Karpas-422 (cell line): ENCODE data around the gene SCT. TPM values are rescaled to one million over a fixed set of nuclear protein-coding genes. Genes with fewer than 3 reads are reported as not detected.
A peak's percentile ranks its signal among the peaks of the same experiment; 100 is the strongest.
"Not testable (repeated sequence)": the region's sequence is repeated elsewhere in the genome, so short reads cannot be mapped to it uniquely, and the experiment has no call there.

Source experiments
- DNase-seq: peaks from one replicate; pipeline ENCODE4 v3.0.0-alpha.2; 2015
- H2AFZ ChIP-seq: fragments of 200-600 bp; sonication (generic); 2 replicates; pipeline ENCODE4 v1.6.1; 2014; ENCODE audit warnings: antibody characterized with exemption, low read length, mixed read lengths
- H3K27ac ChIP-seq: fragments of 200-600 bp; sonication (generic); 2 replicates; pipeline ENCODE4 v1.5.1; 2014; ENCODE audit warnings: mild to moderate bottlenecking, low read length, moderate library complexity
- H3K27me3 ChIP-seq: fragments of 200-600 bp; sonication (generic); 2 replicates; pipeline ENCODE4 v1.6.1; 2014; ENCODE audit warnings: low read length, mixed read lengths
- H3K36me3 ChIP-seq: fragments of 200-600 bp; sonication (generic); 2 replicates; pipeline ENCODE4 v1.6.1; 2014; ENCODE audit warnings: low read length, mixed read lengths; ENCODE audit not compliant: insufficient read depth
- H3K4me1 ChIP-seq: fragments of 200-600 bp; sonication (generic); 2 replicates; pipeline ENCODE4 v1.6.1; 2014; ENCODE audit warnings: mild to moderate bottlenecking, low read length, mixed read lengths
- H3K4me2 ChIP-seq: fragments of 200-600 bp; sonication (generic); 2 replicates; pipeline ENCODE4 v1.6.1; 2014; ENCODE audit warnings: low read length, low read depth, mild to moderate bottlenecking; ENCODE audit not compliant: poor library complexity, severe bottlenecking
- H3K4me3 ChIP-seq: fragments of 200-600 bp; sonication (generic); 2 replicates; pipeline ENCODE4 v1.5.1; 2014; ENCODE audit warnings: mild to moderate bottlenecking, antibody characterized with exemption, low read length, mixed read lengths
- H3K79me2 ChIP-seq: fragments of 200-600 bp; sonication (generic); 2 replicates; pipeline ENCODE4 v1.6.1; 2014; ENCODE audit warnings: mild to moderate bottlenecking, low read length, mixed read lengths
- H3K9ac ChIP-seq: fragments of 200-600 bp; sonication (generic); 2 replicates; pipeline ENCODE4 v1.6.0; 2014; ENCODE audit warnings: low read length
- H3K9me2 ChIP-seq: fragments of 200-600 bp; sonication (generic), shearing (Covaris generic); replicated peaks from 2 replicates; pipeline ENCODE4 v1.6.0; 2014; ENCODE audit warnings: mild to moderate bottlenecking, low read length, moderate library complexity; ENCODE audit not compliant: insufficient read depth
- H3K9me3 ChIP-seq: fragments of 300-700, 200-600 bp; sonication (generic); 2 replicates; pipeline ENCODE4 v1.6.1; 2014; ENCODE audit warnings: low read length, mixed read lengths
- H4K20me1 ChIP-seq: fragments of 200-600 bp; sonication (generic); 2 replicates; pipeline ENCODE4 v1.6.1; 2014; ENCODE audit warnings: mild to moderate bottlenecking, antibody characterized with exemption, low read length, low read depth; ENCODE audit not compliant: insufficient read depth
- total RNA-seq: library from RNA; depleted of rRNA; stranded (reverse); fragments of >200 nt; shearing (Covaris generic); gene quantifications from 2 replicates; pipeline ENCODE4 v1.2.3, GENCODE V29; 2014; ENCODE audit warnings: low replicate concordance

The SCT gene
- total RNA-seq, 1 experiment from 2014 or later = not detected

DNA sequence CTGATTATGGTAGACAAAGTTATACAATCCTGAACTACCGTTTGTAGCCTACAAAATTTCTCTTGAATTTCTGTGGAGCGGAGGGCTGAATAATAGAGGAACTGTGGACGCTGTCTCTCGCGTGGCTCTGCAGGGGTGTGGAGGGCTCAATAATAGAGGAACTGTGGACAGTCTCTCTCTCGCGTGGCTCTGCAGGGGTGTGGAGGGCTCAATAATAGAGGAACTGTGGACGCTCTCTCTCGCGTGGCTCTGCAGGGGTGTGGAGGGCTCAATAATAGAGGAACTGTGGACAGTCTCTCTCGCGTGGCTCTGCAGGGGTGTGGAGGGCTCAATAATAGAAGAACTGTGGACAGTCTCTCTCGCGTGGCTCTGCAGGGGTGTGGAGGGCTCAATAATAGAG, 26.2 kb upstream of the SCT start:
- H3K79me2 ChIP-seq, H3K27me3 ChIP-seq, H3K4me2 ChIP-seq, H3K36me3 ChIP-seq, H3K4me1 ChIP-seq, H3K27ac ChIP-seq, H2AFZ ChIP-seq, H3K9me2 ChIP-seq, H3K4me3 ChIP-seq, H3K9me3 ChIP-seq, DNase-seq, H3K9ac ChIP-seq: not testable (repeated sequence)
- H4K20me1 ChIP-seq = peaks cover 29% of the 10 kb centered on the region

GRCh38 chr11:650482-650881, 23.5 kb upstream of the SCT start:
- H3K4me1 ChIP-seq = peaks cover 11% of the 10 kb centered on the region
- no peak for DNase-seq
- H3K36me3 ChIP-seq = peaks cover 3% of the 10 kb centered on the region; the same call in 1 of the 2 replicates
- no peaks in the 10 kb centered on the region for H3K79me2 ChIP-seq
- H3K9ac ChIP-seq = no peak overlapping the region
- no peak overlapping the region for H3K27ac ChIP-seq
- H3K9me3 ChIP-seq = no peaks in the 10 kb centered on the region
- H3K4me3 ChIP-seq = no peak overlapping the region
- H3K27me3 ChIP-seq = no peaks in the 10 kb centered on the region
- no peak overlapping the region for H3K4me2 ChIP-seq
- no peak overlapping the region for H2AFZ ChIP-seq
- 0 out of 2 replicates have a peak, but pooled peaks cover 12% of the 10 kb centered on the region for H4K20me1 ChIP-seq
- no peaks in the 10 kb centered on the region for H3K9me2 ChIP-seq

GRCh38 chr11:647672-648158, 20.7 kb upstream of the SCT start:
- not testable (repeated sequence) for H3K27ac ChIP-seq, H3K79me2 ChIP-seq, DNase-seq, H3K9me2 ChIP-seq, H3K4me2 ChIP-seq, H3K27me3 ChIP-seq, H2AFZ ChIP-seq, H3K36me3 ChIP-seq, H3K9me3 ChIP-seq, H3K4me3 ChIP-seq, H4K20me1 ChIP-seq, H3K9ac ChIP-seq
- peaks cover 13% of the 10 kb centered on the region for H3K4me1 ChIP-seq

GRCh38 chr11:646214-646613, 19.2 kb upstream of the SCT start:
- H3K4me3 ChIP-seq = no peak overlapping the region
- H3K9ac ChIP-seq = no peak overlapping the region
- H3K9me3 ChIP-seq = no peaks in the 10 kb centered on the region
- no peaks in the 10 kb centered on the region for H3K27me3 ChIP-seq
- no peaks in the 10 kb centered on the region for H4K20me1 ChIP-seq
- H3K79me2 ChIP-seq = no peaks in the 10 kb centered on the region
- DNase-seq = no peak
- no peaks in the 10 kb centered on the region for H3K9me2 ChIP-seq
- H3K4me1 ChIP-seq = peaks cover 13% of the 10 kb centered on the region
- H3K27ac ChIP-seq = peak overlapping the region; percentile 68
- no peak overlapping the region for H2AFZ ChIP-seq
- H3K36me3 ChIP-seq = peaks cover 6% of the 10 kb centered on the region; the same call in 1 of the 2 replicates
- H3K4me2 ChIP-seq = no peak overlapping the region

DNA sequence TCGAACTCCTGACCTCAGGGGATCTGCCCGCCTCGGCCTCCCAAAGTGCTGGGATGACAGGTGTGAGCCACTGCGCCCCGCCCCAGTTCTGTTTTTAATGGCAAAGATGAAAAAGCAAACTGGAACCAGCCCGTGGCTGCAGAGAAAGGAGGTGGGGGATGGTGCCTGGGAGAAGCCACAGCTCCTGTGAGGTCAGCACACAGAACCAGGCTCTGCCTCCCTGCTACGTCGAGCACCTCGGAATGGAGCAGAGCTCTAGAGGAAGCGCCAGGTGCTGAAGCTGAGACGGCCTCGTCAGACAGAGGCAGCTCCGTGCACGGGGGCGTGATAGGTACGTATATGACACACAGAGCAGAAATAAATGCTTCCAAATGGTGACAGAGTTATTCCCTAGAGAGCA, 18.6 kb upstream of the SCT start:
- H3K9me3 ChIP-seq = no peaks in the 10 kb centered on the region

GRCh38 chr11:643849-644738, 17.1 kb upstream of the SCT start:
- H3K4me1 ChIP-seq = peaks cover 13% of the 10 kb centered on the region
- no peaks in the 10 kb centered on the region for H4K20me1 ChIP-seq
- H3K27me3 ChIP-seq = no peaks in the 10 kb centered on the region
- H3K4me3 ChIP-seq = no peak overlapping the region
- H3K27ac ChIP-seq = no peak overlapping the region
- no peak overlapping the region for H3K4me2 ChIP-seq
- no peak for DNase-seq
- H3K9ac ChIP-seq = no peak overlapping the region
- H3K9me2 ChIP-seq = no peaks in the 10 kb centered on the region
- H3K9me3 ChIP-seq = no peaks in the 10 kb centered on the region
- peaks cover 6% of the 10 kb centered on the region; the same call in 1 of the 2 replicates for H3K36me3 ChIP-seq
- no peaks in the 10 kb centered on the region for H3K79me2 ChIP-seq
- no peak overlapping the region for H2AFZ ChIP-seq

More for the DNA sequence above, 18.6 kb upstream of the SCT start:
- H3K4me1 ChIP-seq = peaks cover 13% of the 10 kb centered on the region
- no peak overlapping the region for H3K4me3 ChIP-seq
- H4K20me1 ChIP-seq = no peaks in the 10 kb centered on the region
- 0 out of 2 replicates have a peak overlapping the region, but pooled peaks have one; percentile 68 for H3K27ac ChIP-seq
- no peak overlapping the region for H3K9ac ChIP-seq
- H3K79me2 ChIP-seq = no peaks in the 10 kb centered on the region
- no peak overlapping the region for H2AFZ ChIP-seq
- no peaks in the 10 kb centered on the region for H3K9me2 ChIP-seq
- peaks cover 6% of the 10 kb centered on the region; the same call in 1 of the 2 replicates for H3K36me3 ChIP-seq
- no peaks in the 10 kb centered on the region for H3K27me3 ChIP-seq
- DNase-seq = no peak
- H3K4me2 ChIP-seq = no peak overlapping the region

GRCh38 chr11:643366-643765, 16.4 kb upstream of the SCT start:
- Histone ChIP-seq H4K20me1 (no peaks in the 10 kb centered on the region), H3K27me3 (no peaks in the 10 kb centered on the region), H2AFZ (no peak overlapping the region), H3K36me3 (peaks cover 6% of the 10 kb centered on the region; the same call in 1 of the 2 replicates), H3K27ac (no peak overlapping the region), H3K9ac (no peak overlapping the region), H3K4me3 (no peak overlapping the region), H3K79me2 (no peaks in the 10 kb centered on the region), H3K9me2 (no peaks in the 10 kb centered on the region), H3K4me2 (no peak overlapping the region), H3K9me3 (no peaks in the 10 kb centered on the region), H3K4me1 (peaks cover 13% of the 10 kb centered on the region)
- no peak for DNase-seq

DNA sequence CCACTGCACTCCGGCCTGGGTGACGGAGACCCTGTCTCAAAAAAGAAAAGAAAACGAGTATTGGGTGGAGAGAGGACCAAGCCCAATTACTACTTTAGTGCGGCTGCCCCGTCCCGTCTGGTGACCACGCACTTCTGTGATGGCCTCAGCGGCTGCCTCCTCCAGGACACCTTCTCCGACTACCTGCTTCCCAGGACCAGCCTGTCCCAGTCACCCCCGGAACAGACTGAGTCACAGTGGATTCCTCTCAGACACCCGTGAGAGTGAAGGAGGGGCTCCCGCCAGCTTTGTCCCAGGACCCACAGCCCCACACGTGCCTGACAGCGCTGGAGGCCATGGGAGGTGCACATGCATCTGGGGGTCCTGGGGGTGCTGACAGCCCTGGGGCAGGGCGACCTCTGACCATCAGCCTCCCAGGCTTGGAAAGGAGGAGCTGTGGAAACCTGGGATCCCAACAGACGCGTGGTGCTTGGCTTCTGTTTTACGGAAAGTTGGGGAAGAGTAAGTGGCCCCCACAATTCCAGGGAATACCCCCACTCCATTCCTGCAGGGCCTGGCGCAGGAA, 14.9 kb upstream of the SCT start:
- H3K9ac ChIP-seq = no peak overlapping the region
- peaks cover 6% of the 10 kb centered on the region; the same call in 1 of the 2 replicates for H3K36me3 ChIP-seq
- no peak overlapping the region for H3K4me2 ChIP-seq
- H3K4me3 ChIP-seq = no peak overlapping the region
- H4K20me1 ChIP-seq = no peaks in the 10 kb centered on the region
- no peaks in the 10 kb centered on the region for H3K79me2 ChIP-seq
- peaks cover 13% of the 10 kb centered on the region for H3K4me1 ChIP-seq
- H3K9me2 ChIP-seq = no peaks in the 10 kb centered on the region
- no peak for DNase-seq
- H3K27me3 ChIP-seq = no peaks in the 10 kb centered on the region
- H2AFZ ChIP-seq = no peak overlapping the region
- no peak overlapping the region for H3K27ac ChIP-seq
- H3K9me3 ChIP-seq = no peaks in the 10 kb centered on the region
